Endodermal cell (in vitro differentiated cells): ENCODE measurements around the gene CHD8. TPM values are rescaled to one million over a fixed set of nuclear protein-coding genes. Genes with fewer than 3 reads are reported as not detected.
"Not testable (repeated sequence)": the region's sequence is repeated elsewhere in the genome, so short reads cannot be mapped to it uniquely, and the experiment has no call there.

Source experiments
- DNase-seq: peaks from one replicate; pipeline ENCODE4 v3.0.0-alpha.2; 2017
- H3K27ac ChIP-seq: 2 replicates; pipeline ENCODE4 v1.5.1; 2013; ENCODE audit warnings: mild to moderate bottlenecking, low read depth, low read length, moderate library complexity
- H3K27me3 ChIP-seq: 2 replicates; pipeline ENCODE4 v1.6.1; 2013; ENCODE audit warnings: mild to moderate bottlenecking, low read length, moderate library complexity; ENCODE audit not compliant: insufficient read depth, control insufficient read depth, poor library complexity, severe bottlenecking
- H3K36me3 ChIP-seq: 2 replicates; pipeline ENCODE4 v1.7.0; 2013; ENCODE audit warnings: mild to moderate bottlenecking, low read length, moderate library complexity; ENCODE audit not compliant: control insufficient read depth, insufficient read depth
- H3K4me1 ChIP-seq: one replicate; pipeline ENCODE4 v1.7.0; 2013; ENCODE audit warnings: low read length; ENCODE audit not compliant: control insufficient read depth, insufficient read depth
- H3K4me3 ChIP-seq: 2 replicates; pipeline ENCODE4 v1.5.1; 2013; ENCODE audit warnings: mild to moderate bottlenecking, low read length, moderate library complexity
- H3K9ac ChIP-seq: 2 replicates; pipeline ENCODE4 v1.6.1; 2013; ENCODE audit warnings: mild to moderate bottlenecking, low read length, moderate library complexity; ENCODE audit not compliant: poor library complexity, severe bottlenecking; ENCODE audit errors: extremely low read depth
- H3K9me3 ChIP-seq: 2 replicates; pipeline ENCODE4 v1.6.1; 2013; ENCODE audit warnings: mild to moderate bottlenecking, low read length, moderate library complexity; ENCODE audit not compliant: control insufficient read depth
- H3K27ac Mint-ChIP-seq: 2 replicates; pipeline ENCODE4 v1.8.0; 2020; ENCODE audit warnings: mixed read lengths
- H3K27me3 Mint-ChIP-seq: 2 replicates; pipeline ENCODE4 v1.8.0; 2021; ENCODE audit warnings: mild to moderate bottlenecking, mixed read lengths; ENCODE audit not compliant: insufficient read depth
- H3K36me3 Mint-ChIP-seq: 2 replicates; pipeline ENCODE4 v1.8.0; 2020; ENCODE audit warnings: low read depth, mixed read lengths
- H3K4me1 Mint-ChIP-seq: 2 replicates; pipeline ENCODE4 v1.8.0; 2020; ENCODE audit warnings: mixed read lengths
- H3K4me3 Mint-ChIP-seq: 2 replicates; pipeline ENCODE4 v1.8.0; 2020; ENCODE audit warnings: mild to moderate bottlenecking, moderate library complexity, mixed read lengths
- H3K9me3 Mint-ChIP-seq: 2 replicates; pipeline ENCODE4 v1.8.0; 2020; ENCODE audit warnings: mild to moderate bottlenecking, mixed read lengths
- CTCF ChIP-seq: fragments of 200-600 bp; sonication (generic); conservative IDR thresholded peaks from 2 replicates; pipeline ENCODE4 v1.5.0; 2021; ENCODE audit warnings: antibody characterized with exemption, mild to moderate bottlenecking
- WGBS, 2 experiments: methylation state at CpG; one replicate each; pipeline versions ENCODE4 v1.1.5 to v1.1.7; 2013; ENCODE audit warnings: missing lambda C conversion rate in 2 of 2, mixed read lengths in 1 of 2; ENCODE audit not compliant: insufficient coverage in 1 of 2, insufficient read length in 1 of 2; 5-methylcytosine and 5-hydroxymethylcytosine counted together
- total RNA-seq, 2 donors: library from RNA; stranded (reverse); fragmentation: NEBNext Ultra II Directional in 1 of 2; extraction: Animal tissue kit (Norgen Biotek cat#: 25700) in 1 of 2; gene quantifications; 2 replicates in 1 of 2; 3 replicates in 1 of 2; pipeline ENCODE4 v1.2.1, GENCODE V29; 2021

CHD8 gene
- total RNA-seq, 2 donors from 2014 or later, result 126 to 130 TPM

GRCh38 chr14:21449899-21450216, 6.1 kb downstream of the CHD8 start:
- Histone ChIP-seq H3K36me3 (peaks cover 29% of the 10 kb centered on the region), H3K9me3 (no peaks in the 10 kb centered on the region), H3K27me3 (no peaks in the 10 kb centered on the region), H3K27ac (no peak overlapping the region), H3K4me3 (no peak overlapping the region), H3K9ac (no peak overlapping the region), H3K4me1 (no peaks in the 10 kb centered on the region)
- Mint-ChIP-seq H3K4me1 (peaks cover 7% of the 10 kb centered on the region), H3K9me3 (no peaks in the 10 kb centered on the region), H3K4me3 (no peak overlapping the region), H3K36me3 (peaks cover 34% of the 10 kb centered on the region), H3K27me3 (no peaks in the 10 kb centered on the region), H3K27ac (no peak overlapping the region)
- no peak for DNase-seq
- no peak for TF ChIP-seq CTCF
- WGBS, 2 experiments, result 96 to 100% methylated on average over 1 of the region's 1 CpG

DNA sequence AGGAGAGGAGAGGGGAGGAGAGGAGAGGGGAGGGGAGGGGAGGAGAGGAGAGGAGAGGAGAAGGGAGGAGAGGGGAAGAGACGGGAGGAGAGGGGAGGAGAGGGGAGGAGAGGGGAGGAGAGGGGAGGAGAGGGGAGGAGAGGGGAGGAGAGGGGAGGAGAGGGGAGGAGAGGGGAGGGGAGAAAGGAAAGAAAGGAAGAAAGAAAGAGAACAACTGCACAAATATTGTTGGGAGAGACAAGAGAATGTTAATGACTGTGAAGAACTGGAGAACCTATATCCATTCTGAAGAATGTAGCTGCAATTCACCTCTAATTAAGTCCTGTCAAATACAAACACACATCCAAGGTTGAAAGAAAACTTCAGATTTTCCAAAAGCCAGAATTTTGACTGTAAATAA, 13.3 kb downstream of the CHD8 start:
- H3K4me1 Mint-ChIP-seq, H3K27me3 ChIP-seq, H3K27ac Mint-ChIP-seq, DNase-seq, H3K4me3 ChIP-seq, H3K9me3 Mint-ChIP-seq, H3K4me3 Mint-ChIP-seq, H3K27ac ChIP-seq, H3K9ac ChIP-seq, H3K4me1 ChIP-seq, H3K9me3 ChIP-seq, H3K36me3 ChIP-seq, H3K27me3 Mint-ChIP-seq: not testable (repeated sequence)
- peaks cover 16% of the 10 kb centered on the region for H3K36me3 Mint-ChIP-seq
- no CpG with 5 or more reads among the region's 1 CpG for WGBS, 2 experiments

DNA sequence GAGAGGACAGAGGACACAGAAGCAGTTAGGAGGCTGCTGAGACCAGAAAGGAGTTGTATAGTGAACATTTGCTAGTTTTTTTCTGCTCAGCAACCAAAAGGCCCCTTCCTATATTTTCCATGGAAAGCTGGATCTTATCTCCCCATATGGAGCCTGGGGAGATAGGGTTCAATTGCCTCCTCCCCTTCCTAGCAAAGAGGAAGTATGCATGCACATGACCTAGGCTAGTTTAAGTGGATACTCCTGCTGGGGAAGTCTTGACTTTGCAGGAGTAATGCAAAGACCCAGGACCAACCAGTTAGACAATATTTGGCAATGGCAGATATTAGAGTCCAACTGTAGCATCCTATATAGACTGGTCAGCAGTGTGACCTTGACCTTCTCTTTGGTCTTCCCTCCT, 15.1 kb downstream of the CHD8 start:
- H3K4me1 Mint-ChIP-seq, result peaks cover 9% of the 10 kb centered on the region
- Histone ChIP-seq H3K4me3 (no peak overlapping the region), H3K27ac (no peak overlapping the region), H3K27me3 (no peaks in the 10 kb centered on the region), H3K4me1 (no peaks in the 10 kb centered on the region), H3K9me3 (no peaks in the 10 kb centered on the region), H3K9ac (no peak overlapping the region), H3K36me3 (no peaks in the 10 kb centered on the region)
- no peak for TF ChIP-seq CTCF
- no peaks in the 10 kb centered on the region for H3K9me3 Mint-ChIP-seq
- H3K36me3 Mint-ChIP-seq, result peaks cover 13% of the 10 kb centered on the region
- DNase-seq, result no peak
- H3K27ac Mint-ChIP-seq, result no peak overlapping the region
- no peak overlapping the region for H3K4me3 Mint-ChIP-seq
- H3K27me3 Mint-ChIP-seq, result no peaks in the 10 kb centered on the region

DNA sequence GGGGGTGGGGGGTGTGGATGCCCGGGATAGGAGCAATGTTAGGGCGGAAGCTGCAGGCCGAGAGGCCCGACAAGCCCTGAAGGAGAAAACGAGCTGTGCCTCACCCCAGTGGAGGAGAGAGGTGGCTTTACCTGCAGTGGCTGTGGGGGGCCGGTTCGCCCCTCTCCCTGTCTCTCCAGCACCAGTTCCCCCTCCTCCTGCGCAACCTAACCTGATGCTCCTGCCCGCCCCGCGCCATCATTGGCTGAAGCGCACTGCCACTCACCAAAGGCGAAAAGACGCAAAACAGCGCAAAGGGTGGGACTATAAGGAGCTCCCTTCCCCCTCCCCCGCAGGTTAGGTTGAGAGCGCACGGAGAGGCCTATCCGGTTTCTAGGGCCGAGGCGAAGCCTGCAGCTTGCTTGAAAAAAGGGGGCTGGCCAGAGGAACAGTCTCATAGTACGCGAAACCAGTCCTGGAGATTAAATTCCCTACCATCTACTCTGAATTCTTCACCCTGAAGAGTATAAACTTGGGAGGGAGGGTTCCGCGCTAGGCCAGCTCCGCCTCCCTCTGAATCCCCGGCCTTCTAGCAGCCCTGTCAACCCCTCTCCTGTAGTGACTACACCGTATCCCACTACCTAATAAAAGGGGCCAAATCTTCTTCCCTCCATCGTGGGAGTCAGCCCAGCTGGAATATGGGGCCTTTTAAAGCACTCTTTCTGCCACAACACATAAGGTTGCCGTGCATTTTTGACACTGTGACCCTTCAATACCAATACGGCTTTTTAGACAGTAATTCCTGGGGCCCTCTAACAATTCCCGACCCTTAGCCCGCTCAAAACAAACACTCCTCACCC, 18.6 kb downstream of the CHD8 start:
- Histone ChIP-seq H3K27ac (peak overlapping the region; percentile 90), H3K36me3 (peaks cover 4% of the 10 kb centered on the region), H3K4me3 (peak overlapping the region; percentile 92), H3K4me1 (no peaks in the 10 kb centered on the region), H3K27me3 (no peaks in the 10 kb centered on the region), H3K9me3 (no peaks in the 10 kb centered on the region), H3K9ac (peak overlapping the region; percentile 74)
- Mint-ChIP-seq H3K27me3 (no peaks in the 10 kb centered on the region), H3K4me3 (peak overlapping the region; percentile 88), H3K9me3 (no peaks in the 10 kb centered on the region), H3K27ac (peak overlapping the region; percentile 91), H3K4me1 (peaks cover 15% of the 10 kb centered on the region), H3K36me3 (peaks cover 23% of the 10 kb centered on the region)
- WGBS, 2 experiments, result 9 to 23% methylated on average over 13 to 33 of the region's 33 CpGs
- no peak for TF ChIP-seq CTCF
- peak; percentile 100 for DNase-seq
